Tibial artery (tissue), 4 donors: ENCODE results near the gene MRPL20.

Source experiments
- DNase-seq, 2 donors: peaks; one replicate each; pipeline ENCODE4 v3.0.0-alpha.2; 2019
- H3K27ac ChIP-seq, 2 donors: fragments of 200-600 bp; sonication (generic) in 1 of 2; 1 replicate in 1 of 2; 2 replicates in 1 of 2; pipeline ENCODE4 v1.5.1; 2018 to 2019; ENCODE audit warnings: mild to moderate bottlenecking in 1 of 2
- H3K27me3 ChIP-seq, 2 donors: fragments of 200-600 bp; sonication (generic) in 1 of 2; one replicate each; pipeline versions ENCODE4 v1.5.1 to v1.6.0; 2016 to 2019
- H3K36me3 ChIP-seq, 3 donors: fragments of 200-600 bp; sonication (generic) in 2 of 3; one replicate each; pipeline ENCODE4 v1.5.1; 2016 to 2019; ENCODE audit warnings: mild to moderate bottlenecking in 2 of 3
- H3K4me1 ChIP-seq, 4 donors: fragments of 200-600 bp; sonication (generic) in 2 of 4; 1 replicate in 3 of 4; 2 replicates in 1 of 4; pipeline ENCODE4 v1.5.1; 2016 to 2019
- H3K4me3 ChIP-seq, 2 donors: fragments of 200-600 bp; sonication (generic) in 1 of 2; 1 replicate in 1 of 2; 2 replicates in 1 of 2; pipeline ENCODE4 v1.5.1; 2018 to 2019; ENCODE audit warnings: mild to moderate bottlenecking in 2 of 2
- H3K9me3 ChIP-seq, 3 donors: fragments of 200-600 bp; sonication (generic) in 1 of 3; one replicate each; pipeline ENCODE4 v1.5.1; 2016 to 2019
- intact Hi-C: fragments of 100-400 bp; cut with DNase I; formaldehyde crosslinking; loops from one replicate; pipeline ENCODE4 v1.15.0; 2023; ENCODE audit warnings: low total_unique reads
- TF ChIP-seq, protein P1 (sequence below), 2 experiments: fragments of 200-600 bp in 1 of 2; fragments of 450-650 bp in 1 of 2; IDR thresholded peaks; one replicate each; pipeline ENCODE4 v1.5.1; 2017 to 2019; ENCODE audit warnings: antibody characterized with exemption in 2 of 2, mild to moderate bottlenecking in 1 of 2, moderate library complexity in 1 of 2

The MRPL20 gene

DNA sequence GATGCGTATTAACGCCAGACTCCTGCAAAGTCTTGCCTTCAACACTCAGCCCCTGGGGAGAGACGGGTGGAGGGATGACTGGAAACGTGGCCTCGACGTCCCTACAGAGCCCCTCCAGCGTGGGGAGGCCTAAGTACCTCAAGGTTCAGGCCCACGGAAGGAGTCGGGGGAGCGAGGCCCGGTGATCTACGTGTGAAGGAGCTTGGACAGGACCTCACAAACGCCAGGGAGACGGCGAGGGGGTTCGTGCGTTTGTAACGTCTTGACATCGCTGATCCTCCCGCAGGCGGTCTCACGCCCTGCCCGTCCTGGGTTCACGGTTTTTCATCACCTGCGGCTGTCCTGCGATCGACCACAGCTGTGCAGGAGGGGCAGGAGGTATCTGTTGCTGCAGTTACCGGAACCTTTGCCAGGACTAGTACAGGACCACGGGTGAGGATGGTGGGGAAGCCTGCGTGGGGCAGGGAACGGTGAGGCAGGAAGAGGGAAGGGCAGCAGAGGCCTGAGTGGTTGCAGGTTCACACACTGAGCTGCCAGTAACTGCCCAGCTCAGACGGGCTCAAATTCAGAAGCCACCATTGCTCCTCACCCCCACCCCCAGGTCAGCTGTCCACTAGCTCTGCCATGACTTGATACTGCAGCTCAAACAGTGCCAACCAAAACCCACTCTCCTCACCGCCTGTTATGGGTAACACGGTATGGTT is 7.1 kb downstream of the MRPL20 start:
- Histone ChIP-seq H3K27ac (peak overlapping the region; percentile 81 to 92), H3K4me1 (peaks cover 0 to 41% (median 31%) of the 10 kb centered on the region in 4 donors), H3K36me3 (peaks cover 52 to 77% (median 65%) of the 10 kb centered on the region in 3 donors), H3K27me3 (no peaks in the 10 kb centered on the region), H3K9me3 (no peaks in the 10 kb centered on the region), H3K4me3 (peak overlapping the region; percentile 85 to 96)
- intact Hi-C loops = loop anchor here (5.0 kb wide), 1 partner anchor 42 kb away; no protein-coding TSS in a partner anchor
- DNase-seq = no peak
- TF ChIP-seq, protein P1, sequence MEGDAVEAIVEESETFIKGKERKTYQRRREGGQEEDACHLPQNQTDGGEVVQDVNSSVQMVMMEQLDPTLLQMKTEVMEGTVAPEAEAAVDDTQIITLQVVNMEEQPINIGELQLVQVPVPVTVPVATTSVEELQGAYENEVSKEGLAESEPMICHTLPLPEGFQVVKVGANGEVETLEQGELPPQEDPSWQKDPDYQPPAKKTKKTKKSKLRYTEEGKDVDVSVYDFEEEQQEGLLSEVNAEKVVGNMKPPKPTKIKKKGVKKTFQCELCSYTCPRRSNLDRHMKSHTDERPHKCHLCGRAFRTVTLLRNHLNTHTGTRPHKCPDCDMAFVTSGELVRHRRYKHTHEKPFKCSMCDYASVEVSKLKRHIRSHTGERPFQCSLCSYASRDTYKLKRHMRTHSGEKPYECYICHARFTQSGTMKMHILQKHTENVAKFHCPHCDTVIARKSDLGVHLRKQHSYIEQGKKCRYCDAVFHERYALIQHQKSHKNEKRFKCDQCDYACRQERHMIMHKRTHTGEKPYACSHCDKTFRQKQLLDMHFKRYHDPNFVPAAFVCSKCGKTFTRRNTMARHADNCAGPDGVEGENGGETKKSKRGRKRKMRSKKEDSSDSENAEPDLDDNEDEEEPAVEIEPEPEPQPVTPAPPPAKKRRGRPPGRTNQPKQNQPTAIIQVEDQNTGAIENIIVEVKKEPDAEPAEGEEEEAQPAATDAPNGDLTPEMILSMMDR (IDR thresholded peaks at IDR 0.05) = no peak

- H3K27me3 ChIP-seq = no peaks in the 10 kb centered on the region
Observed at GRCh38 chr1:1399187-1399871, 7.8 kb downstream of the MRPL20 start, which contains the start of gene CCNL2. TSS of gene CCNL2 (minus strand) at chr1:1399335. CDS start at chr1:1399306, 29 bp downstream.

GRCh38 chr1:1398677-1399186 is 8.4 kb downstream of the MRPL20 start:
- H3K4me1 ChIP-seq = peaks cover 0 to 41% (median 29%) of the 10 kb centered on the region in 4 donors
- intact Hi-C loops = no loop called here
- no peaks in the 10 kb centered on the region for H3K27me3 ChIP-seq
- peaks cover 48 to 77% (median 67%) of the 10 kb centered on the region in 3 donors for H3K36me3 ChIP-seq
- TF ChIP-seq, protein P1 (IDR thresholded peaks at IDR 0.05) = no peak
- no peaks in the 10 kb centered on the region for H3K9me3 ChIP-seq
- H3K4me3 ChIP-seq = peak overlapping the region; percentile 85 to 96
- peak in 1 of 2 donors; percentile 78 for DNase-seq
- H3K27ac ChIP-seq = peak overlapping the region; percentile 81 to 92

More at GRCh38 chr1:1399187-1399871, 7.8 kb downstream of the MRPL20 start, which contains the start of gene CCNL2:
- H3K36me3 ChIP-seq = peaks cover 48 to 77% (median 65%) of the 10 kb centered on the region in 3 donors
- peak; percentile 95 to 99 for DNase-seq
- intact Hi-C loops = no loop called here
- H3K4me1 ChIP-seq = peaks cover 0 to 41% (median 29%) of the 10 kb centered on the region in 4 donors
- no peaks in the 10 kb centered on the region for H3K9me3 ChIP-seq
- H3K4me3 ChIP-seq = peak within 1 kb of the TSS; percentile 85 to 96
- H3K27ac ChIP-seq = peak within 1 kb of the TSS; percentile 81 to 92
- TF ChIP-seq, protein P1 (IDR thresholded peaks at IDR 0.05) = peak; percentile 62 to 73

DNA sequence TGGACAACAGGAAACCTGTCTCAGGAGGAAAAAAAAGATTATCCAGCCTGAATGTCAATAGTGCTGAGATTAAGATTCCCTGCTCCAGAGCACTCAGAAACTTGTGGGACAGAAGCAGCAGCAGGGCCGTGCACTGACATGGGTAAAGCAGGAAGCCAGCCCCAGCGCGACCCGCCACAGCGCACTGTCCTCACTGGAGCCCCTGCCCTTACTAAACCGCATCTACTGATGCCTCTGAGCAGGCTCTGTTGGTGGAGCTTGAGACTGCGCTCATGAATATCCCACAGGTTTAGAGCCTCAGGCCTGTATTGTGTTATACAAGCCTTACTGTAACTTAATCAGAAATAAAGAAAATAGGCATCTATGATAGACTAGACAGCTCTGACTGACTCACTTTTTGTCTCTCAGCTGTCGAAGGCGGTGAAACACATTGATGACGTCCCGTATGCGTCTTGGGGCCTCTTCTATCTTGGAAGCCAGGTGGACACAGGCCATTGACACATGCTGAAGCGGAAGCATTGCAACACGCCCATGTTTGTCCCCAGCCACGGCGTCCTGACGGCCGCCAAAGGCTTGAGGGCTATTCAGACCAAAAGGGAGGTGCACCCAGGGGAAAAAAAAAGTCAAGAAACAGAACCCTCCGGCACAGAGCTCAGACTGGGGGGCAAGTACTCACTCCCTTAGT is 9.1 kb downstream of the MRPL20 start:
- H3K9me3 ChIP-seq = no peaks in the 10 kb centered on the region
- no peak for DNase-seq
- H3K36me3 ChIP-seq = peaks cover 54 to 77% (median 70%) of the 10 kb centered on the region in 3 donors
- H3K4me1 ChIP-seq = peaks cover 0 to 41% (median 29%) of the 10 kb centered on the region in 4 donors
- H3K27me3 ChIP-seq = no peaks in the 10 kb centered on the region
- intact Hi-C loops = no loop called here
- H3K27ac ChIP-seq = peak overlapping the region; percentile 81 to 92
- TF ChIP-seq, protein P1 (IDR thresholded peaks at IDR 0.05) = no peak
- H3K4me3 ChIP-seq = peak overlapping the region; percentile 85 to 96

GRCh38 chr1:1395166-1395565 is 11.9 kb downstream of the MRPL20 start:
- TF ChIP-seq, protein P1 (IDR thresholded peaks at IDR 0.05) = no peak
- Histone ChIP-seq H3K27ac (no peak overlapping the region), H3K36me3 (peaks cover 62 to 79% (median 75%) of the 10 kb centered on the region in 3 donors)

More at GRCh38 chr1:1395166-1395565, 11.9 kb downstream of the MRPL20 start:
- H3K27me3 ChIP-seq = no peaks in the 10 kb centered on the region
- H3K4me3 ChIP-seq = no peak overlapping the region
- H3K4me1 ChIP-seq = peaks cover 0 to 32% (median 22%) of the 10 kb centered on the region in 4 donors
- no peak for DNase-seq
- intact Hi-C loops = no loop called here
- H3K9me3 ChIP-seq = no peaks in the 10 kb centered on the region
